ENCODE measurements around the gene FRMPD2.
"Not testable (repeated sequence)": the region's sequence is repeated elsewhere in the genome, so short reads cannot be mapped to it uniquely, and the experiment has no call there.

DNA sequence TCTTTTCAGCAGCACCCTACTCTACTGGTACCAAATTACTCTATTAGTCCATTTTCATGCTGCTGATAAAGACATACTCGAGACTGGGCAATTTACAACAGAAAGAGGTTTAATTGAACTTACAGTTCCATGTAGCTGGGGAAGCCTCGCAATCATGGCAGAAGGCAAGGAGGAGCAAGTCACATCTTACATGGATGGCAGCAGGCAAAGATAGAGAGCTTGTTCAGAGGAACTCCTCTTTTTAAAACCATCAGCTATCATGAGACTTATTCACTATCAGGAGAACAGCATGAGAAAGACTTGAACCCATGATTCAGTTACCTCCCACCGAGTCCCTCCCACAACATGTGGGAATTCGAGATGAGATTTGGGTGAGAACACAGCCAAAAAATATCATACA is 7.2 kb upstream of the FRMPD2 start:
- not testable (repeated sequence) for TF ChIP-seq POLR2A (IDR thresholded peaks at IDR 0.05; ENCODE audit: extremely low read depth, insufficient read length); MAX (IDR thresholded peaks at IDR 0.05; ENCODE audit: low read depth, low read length)
- TF ChIP-seq, protein P1, sequence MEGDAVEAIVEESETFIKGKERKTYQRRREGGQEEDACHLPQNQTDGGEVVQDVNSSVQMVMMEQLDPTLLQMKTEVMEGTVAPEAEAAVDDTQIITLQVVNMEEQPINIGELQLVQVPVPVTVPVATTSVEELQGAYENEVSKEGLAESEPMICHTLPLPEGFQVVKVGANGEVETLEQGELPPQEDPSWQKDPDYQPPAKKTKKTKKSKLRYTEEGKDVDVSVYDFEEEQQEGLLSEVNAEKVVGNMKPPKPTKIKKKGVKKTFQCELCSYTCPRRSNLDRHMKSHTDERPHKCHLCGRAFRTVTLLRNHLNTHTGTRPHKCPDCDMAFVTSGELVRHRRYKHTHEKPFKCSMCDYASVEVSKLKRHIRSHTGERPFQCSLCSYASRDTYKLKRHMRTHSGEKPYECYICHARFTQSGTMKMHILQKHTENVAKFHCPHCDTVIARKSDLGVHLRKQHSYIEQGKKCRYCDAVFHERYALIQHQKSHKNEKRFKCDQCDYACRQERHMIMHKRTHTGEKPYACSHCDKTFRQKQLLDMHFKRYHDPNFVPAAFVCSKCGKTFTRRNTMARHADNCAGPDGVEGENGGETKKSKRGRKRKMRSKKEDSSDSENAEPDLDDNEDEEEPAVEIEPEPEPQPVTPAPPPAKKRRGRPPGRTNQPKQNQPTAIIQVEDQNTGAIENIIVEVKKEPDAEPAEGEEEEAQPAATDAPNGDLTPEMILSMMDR (IDR thresholded peaks at IDR 0.05; ENCODE audit: low read depth, low read length), result not testable (repeated sequence)

Data from NB4 (cell line).